Measurements from ENCODE around the gene SESN1. TPM values are rescaled to one million over a fixed set of nuclear protein-coding genes. Genes with fewer than 3 reads are reported as not detected.

Gene SESN1
- polyA plus RNA-seq, 1 donor (not counting 4 experiments of a cell fraction or from before 2014, with no cell fraction given), result 21.4 TPM

GRCh38 chr6:108993876-108994275 is 100.8 kb downstream of the SESN1 start:
- Histone ChIP-seq H2AFZ (ENCODE audit: control insufficient read depth, low read length) (no peak overlapping the region), H3K27ac (ENCODE audit: control insufficient read depth, insufficient read depth, low read length) (no peak overlapping the region), H3K36me3 (ENCODE audit: control insufficient read depth in 2 of 2, extremely low read depth in 1 of 2, insufficient read depth in 2 of 2, low read length in 2 of 2) (peaks cover 5 to 12% of the 10 kb centered on the region in 2 experiments), H3K9ac (ENCODE audit: control insufficient read depth, extremely low read depth, insufficient read depth, low read length) (no peak overlapping the region), H3K27me3 (ENCODE audit: control insufficient read depth, extremely low read depth, insufficient read depth, low read length) (no peaks in the 10 kb centered on the region), H3K79me2 (ENCODE audit: control insufficient read depth, insufficient read depth, low read length) (no peaks in the 10 kb centered on the region), H3K9me1 (ENCODE audit: control insufficient read depth, extremely low read depth, insufficient read depth, low read length) (no peaks in the 10 kb centered on the region), H4K20me1 (ENCODE audit: control insufficient read depth, extremely low read depth, insufficient read depth, low read length) (no peaks in the 10 kb centered on the region), H3K9me3 (ENCODE audit: control insufficient read depth, low read depth, low read length) (no peaks in the 10 kb centered on the region), H3K4me3 (ENCODE audit: control insufficient read depth in 2 of 3, extremely low read depth in 1 of 3, insufficient read depth in 2 of 3, low read depth in 1 of 3, low read length in 3 of 3) (no peak overlapping the region), H3K4me2 (ENCODE audit: control insufficient read depth, extremely low read depth, insufficient read depth, low read depth, low read length) (no peak overlapping the region), H3K4me1 (ENCODE audit: control insufficient read depth, extremely low read depth, insufficient read depth, low read length) (no peaks in the 10 kb centered on the region)
- DNase-seq (ENCODE audit: low read depth, low spot score), result no peak
- FAIRE-seq, result no peak
- TF ChIP-seq CTCF (optimal IDR thresholded peaks at IDR 0.05 in 1 of 3, IDR thresholded peaks at IDR 0.05 in 1 of 3, conservative IDR thresholded peaks at IDR 0.05 in 1 of 3; ENCODE audit: extremely low read depth in 1 of 3, insufficient read depth in 2 of 3, low read length in 3 of 3) (no peak), EZH2 (IDR thresholded peaks at IDR 0.05; ENCODE audit: low read length) (no peak)
- dilution Hi-C loops (cut with MboI; ENCODE audit: extremely low pct_ligation_motif_present, low sequenced_read_pairs), result no loop called here

- Histone ChIP-seq H3K4me1 (ENCODE audit: control insufficient read depth, extremely low read depth, insufficient read depth, low read length) (no peaks in the 10 kb centered on the region), H3K9me1 (ENCODE audit: control insufficient read depth, extremely low read depth, insufficient read depth, low read length) (no peaks in the 10 kb centered on the region), H3K79me2 (ENCODE audit: control insufficient read depth, insufficient read depth, low read length) (no peaks in the 10 kb centered on the region), H2AFZ (ENCODE audit: control insufficient read depth, low read length) (no peak overlapping the region), H4K20me1 (ENCODE audit: control insufficient read depth, extremely low read depth, insufficient read depth, low read length) (no peaks in the 10 kb centered on the region), H3K36me3 (ENCODE audit: control insufficient read depth in 2 of 2, extremely low read depth in 1 of 2, insufficient read depth in 2 of 2, low read length in 2 of 2) (peaks cover 5 to 15% of the 10 kb centered on the region in 2 experiments), H3K9ac (ENCODE audit: control insufficient read depth, extremely low read depth, insufficient read depth, low read length) (no peak overlapping the region), H3K27me3 (ENCODE audit: control insufficient read depth, extremely low read depth, insufficient read depth, low read length) (no peaks in the 10 kb centered on the region), H3K27ac (ENCODE audit: control insufficient read depth, insufficient read depth, low read length) (no peak overlapping the region), H3K9me3 (ENCODE audit: control insufficient read depth, low read depth, low read length) (no peaks in the 10 kb centered on the region), H3K4me2 (ENCODE audit: control insufficient read depth, extremely low read depth, insufficient read depth, low read depth, low read length) (no peak overlapping the region), H3K4me3 (ENCODE audit: control insufficient read depth in 2 of 3, extremely low read depth in 1 of 3, insufficient read depth in 2 of 3, low read depth in 1 of 3, low read length in 3 of 3) (no peak overlapping the region)
- FAIRE-seq (no peak), DNase-seq (ENCODE audit: low read depth, low spot score) (no peak)
- dilution Hi-C loops (cut with MboI; ENCODE audit: extremely low pct_ligation_motif_present, low sequenced_read_pairs), result no loop called here
- no peak for TF ChIP-seq EZH2 (IDR thresholded peaks at IDR 0.05; ENCODE audit: low read length)
- TF ChIP-seq CTCF (optimal IDR thresholded peaks at IDR 0.05 in 1 of 3, IDR thresholded peaks at IDR 0.05 in 1 of 3, conservative IDR thresholded peaks at IDR 0.05 in 1 of 3; ENCODE audit: extremely low read depth in 1 of 3, insufficient read depth in 2 of 3, low read length in 3 of 3), result no peak
Observed at GRCh38 chr6:108989700-108990099, 104.9 kb downstream of the SESN1 start.

All from keratinocyte (primary cell).